ENCODE measurements around the gene OSTF1. TPM values are rescaled to one million over a fixed set of nuclear protein-coding genes. Genes with fewer than 3 reads are reported as not detected.

The OSTF1 gene
- total RNA-seq, 2 donors from 2014 or later, result 15.0 to 20.5 TPM

DNA sequence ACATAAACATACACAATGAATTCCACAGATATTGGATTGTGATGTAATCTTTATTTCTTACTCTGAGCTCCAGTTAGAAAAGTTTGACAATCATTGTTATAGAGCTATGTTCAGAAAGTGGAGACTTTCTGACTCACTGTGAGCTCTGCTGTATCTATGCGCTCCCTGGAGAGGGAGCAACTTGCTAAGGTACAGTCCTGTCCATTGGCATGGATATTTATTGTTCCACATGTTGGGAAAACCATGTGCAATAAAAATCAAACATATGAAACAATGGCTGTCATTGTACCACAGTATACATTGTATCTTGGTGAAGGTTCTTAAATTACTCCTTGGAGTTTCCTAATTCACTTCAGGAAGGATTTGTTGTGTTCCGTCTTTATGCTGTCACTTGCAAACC lies 27.1 kb upstream of the OSTF1 start:
- Mint-ChIP-seq H3K27me3 (ENCODE audit: insufficient read depth) (no peaks in the 10 kb centered on the region), H3K4me3 (no peak overlapping the region), H3K9me3 (peaks cover 38% of the 10 kb centered on the region), H3K4me1 (no peaks in the 10 kb centered on the region), H3K36me3 (ENCODE audit: low read depth) (peaks cover 8% of the 10 kb centered on the region), H3K27ac (no peak overlapping the region)
- Histone ChIP-seq H3K9me3 (ENCODE audit: control insufficient read depth, low read length) (peaks cover 20% of the 10 kb centered on the region), H3K9ac (ENCODE audit: extremely low read depth, low read length, poor library complexity, severe bottlenecking) (no peak overlapping the region), H3K36me3 (ENCODE audit: control insufficient read depth, insufficient read depth, low read length) (peaks cover 9% of the 10 kb centered on the region), H3K4me3 (ENCODE audit: low read length) (no peak overlapping the region), H3K27ac (ENCODE audit: low read depth, low read length) (no peak overlapping the region), H3K27me3 (ENCODE audit: control insufficient read depth, insufficient read depth, low read length, poor library complexity, severe bottlenecking) (no peaks in the 10 kb centered on the region), H3K4me1 (ENCODE audit: control insufficient read depth, insufficient read depth, low read length) (no peaks in the 10 kb centered on the region)
- WGBS, 2 experiments (ENCODE audit: insufficient coverage in 1 of 2, insufficient read length in 1 of 2), result 100% methylated on average over 2 of the region's 2 CpGs; no CpG with 5 or more reads in 1 of the 2 experiments
- DNase-seq, result no peak
- TF ChIP-seq, protein P1, sequence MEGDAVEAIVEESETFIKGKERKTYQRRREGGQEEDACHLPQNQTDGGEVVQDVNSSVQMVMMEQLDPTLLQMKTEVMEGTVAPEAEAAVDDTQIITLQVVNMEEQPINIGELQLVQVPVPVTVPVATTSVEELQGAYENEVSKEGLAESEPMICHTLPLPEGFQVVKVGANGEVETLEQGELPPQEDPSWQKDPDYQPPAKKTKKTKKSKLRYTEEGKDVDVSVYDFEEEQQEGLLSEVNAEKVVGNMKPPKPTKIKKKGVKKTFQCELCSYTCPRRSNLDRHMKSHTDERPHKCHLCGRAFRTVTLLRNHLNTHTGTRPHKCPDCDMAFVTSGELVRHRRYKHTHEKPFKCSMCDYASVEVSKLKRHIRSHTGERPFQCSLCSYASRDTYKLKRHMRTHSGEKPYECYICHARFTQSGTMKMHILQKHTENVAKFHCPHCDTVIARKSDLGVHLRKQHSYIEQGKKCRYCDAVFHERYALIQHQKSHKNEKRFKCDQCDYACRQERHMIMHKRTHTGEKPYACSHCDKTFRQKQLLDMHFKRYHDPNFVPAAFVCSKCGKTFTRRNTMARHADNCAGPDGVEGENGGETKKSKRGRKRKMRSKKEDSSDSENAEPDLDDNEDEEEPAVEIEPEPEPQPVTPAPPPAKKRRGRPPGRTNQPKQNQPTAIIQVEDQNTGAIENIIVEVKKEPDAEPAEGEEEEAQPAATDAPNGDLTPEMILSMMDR (conservative IDR thresholded peaks at IDR 0.05), result no peak

DNA sequence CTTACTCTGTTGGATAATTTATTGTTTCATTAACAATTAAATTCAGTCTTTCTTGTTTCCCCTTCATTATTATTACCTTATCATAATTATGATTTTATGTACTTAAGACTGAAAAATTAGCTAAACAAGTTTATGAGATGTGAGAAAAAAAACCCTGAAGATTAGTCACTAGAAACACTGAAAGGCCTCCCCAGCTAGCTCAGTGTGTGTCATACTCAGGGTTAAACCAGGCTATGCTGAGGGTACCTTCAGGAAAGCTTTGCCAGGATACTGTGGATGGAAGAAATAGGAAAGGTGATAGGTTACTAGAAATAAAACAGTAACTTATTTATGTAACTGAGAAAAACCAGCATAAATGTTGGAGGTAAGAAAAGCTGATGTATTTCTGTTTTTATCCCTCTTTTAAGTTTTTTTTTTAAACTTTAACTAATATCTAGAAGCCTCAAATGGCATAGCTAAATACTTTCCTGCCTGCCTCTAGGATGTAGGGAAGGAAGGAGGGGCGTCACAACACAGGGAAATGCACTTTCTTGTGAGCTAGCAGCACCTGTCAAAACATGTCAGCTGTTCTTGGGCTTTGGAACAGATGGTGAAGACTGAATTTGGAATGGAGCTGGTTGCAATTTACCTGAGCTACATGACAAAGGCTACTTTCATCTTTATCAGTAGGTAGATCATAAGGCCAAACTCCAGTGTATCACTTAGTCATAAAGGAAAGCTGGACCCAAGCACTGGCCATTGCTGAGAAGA lies 24.6 kb upstream of the OSTF1 start:
- H3K9me3 Mint-ChIP-seq, result peaks cover 13% of the 10 kb centered on the region
- TF ChIP-seq, protein P1 (conservative IDR thresholded peaks at IDR 0.05), result no peak
- H3K27ac ChIP-seq (ENCODE audit: low read depth, low read length), result no peak overlapping the region
- H3K27me3 ChIP-seq (ENCODE audit: control insufficient read depth, insufficient read depth, low read length, poor library complexity, severe bottlenecking), result no peaks in the 10 kb centered on the region
- no peak for DNase-seq
- H3K36me3 Mint-ChIP-seq (ENCODE audit: low read depth), result peaks cover 11% of the 10 kb centered on the region
- no peak overlapping the region for H3K27ac Mint-ChIP-seq
- no peak overlapping the region for H3K4me3 ChIP-seq (ENCODE audit: low read length)
- no peak overlapping the region for H3K4me3 Mint-ChIP-seq
- WGBS, 2 experiments (ENCODE audit: insufficient coverage in 1 of 2, insufficient read length in 1 of 2), result 85% methylated on average over 1 of the region's 1 CpG; no CpG with 5 or more reads in 1 of the 2 experiments
- no peaks in the 10 kb centered on the region for H3K4me1 Mint-ChIP-seq
- H3K36me3 ChIP-seq (ENCODE audit: control insufficient read depth, insufficient read depth, low read length), result peaks cover 11% of the 10 kb centered on the region
- no peaks in the 10 kb centered on the region for H3K4me1 ChIP-seq (ENCODE audit: control insufficient read depth, insufficient read depth, low read length)
- H3K27me3 Mint-ChIP-seq (ENCODE audit: insufficient read depth), result no peaks in the 10 kb centered on the region
- H3K9me3 ChIP-seq (ENCODE audit: control insufficient read depth, low read length), result peaks cover 6% of the 10 kb centered on the region
- no peak overlapping the region for H3K9ac ChIP-seq (ENCODE audit: extremely low read depth, low read length, poor library complexity, severe bottlenecking)

GRCh38 chr9:75064307-75065025 lies 23.8 kb upstream of the OSTF1 start:
- Histone ChIP-seq H3K9ac (ENCODE audit: extremely low read depth, low read length, poor library complexity, severe bottlenecking) (no peak overlapping the region), H3K9me3 (ENCODE audit: control insufficient read depth, low read length) (peaks cover 6% of the 10 kb centered on the region), H3K36me3 (ENCODE audit: control insufficient read depth, insufficient read depth, low read length) (peaks cover 11% of the 10 kb centered on the region), H3K27ac (ENCODE audit: low read depth, low read length) (no peak overlapping the region), H3K4me3 (ENCODE audit: low read length) (no peak overlapping the region), H3K27me3 (ENCODE audit: control insufficient read depth, insufficient read depth, low read length, poor library complexity, severe bottlenecking) (no peaks in the 10 kb centered on the region), H3K4me1 (ENCODE audit: control insufficient read depth, insufficient read depth, low read length) (peaks cover 1% of the 10 kb centered on the region)
- Mint-ChIP-seq H3K4me1 (peaks cover 7% of the 10 kb centered on the region), H3K9me3 (peaks cover 7% of the 10 kb centered on the region), H3K27me3 (ENCODE audit: insufficient read depth) (no peaks in the 10 kb centered on the region), H3K4me3 (no peak overlapping the region), H3K27ac (no peak overlapping the region), H3K36me3 (ENCODE audit: low read depth) (peaks cover 11% of the 10 kb centered on the region)
- no peak for DNase-seq
- WGBS, 2 experiments (ENCODE audit: insufficient coverage in 1 of 2, insufficient read length in 1 of 2), result 93 to 100% methylated on average over 1 to 2 of the region's 2 CpGs
- TF ChIP-seq, protein P1 (conservative IDR thresholded peaks at IDR 0.05), result no peak
